Muscle layer of duodenum (tissue), 2 donors: ENCODE results near the gene GBP5.
A peak's percentile ranks its signal among the peaks of the same experiment; 100 is the strongest.
"Not testable (repeated sequence)": the region's sequence is repeated elsewhere in the genome, so short reads cannot be mapped to it uniquely, and the experiment has no call there.

Experiments used
- H3K27ac ChIP-seq: one replicate; pipeline ENCODE4 v1.7.0; 2013; ENCODE audit warnings: mild to moderate bottlenecking, low read length
- H3K27me3 ChIP-seq: one replicate; pipeline ENCODE4 v1.7.0; 2013; ENCODE audit warnings: low read depth, mild to moderate bottlenecking, control low read depth, low read length
- H3K36me3 ChIP-seq, 2 donors: one replicate each; pipeline ENCODE4 v1.7.0; 2013; ENCODE audit warnings: low read length in 2 of 2, control low read depth in 1 of 2, mild to moderate bottlenecking in 1 of 2; ENCODE audit not compliant: insufficient read depth in 2 of 2, control insufficient read depth in 1 of 2
- H3K4me1 ChIP-seq, 2 donors: one replicate each; pipeline ENCODE4 v1.7.0; 2013; ENCODE audit warnings: low read length in 2 of 2, mild to moderate bottlenecking in 2 of 2, control low read depth in 1 of 2, moderate library complexity in 1 of 2; ENCODE audit not compliant: insufficient read depth in 2 of 2, control insufficient read depth in 1 of 2
- H3K4me3 ChIP-seq, 2 donors: one replicate each; pipeline ENCODE4 v1.7.0; 2013; ENCODE audit warnings: low read length in 2 of 2, low read depth in 1 of 2, mild to moderate bottlenecking in 1 of 2
- H3K9me3 ChIP-seq, 2 donors: one replicate each; pipeline ENCODE4 v1.7.0; 2013; ENCODE audit warnings: low read length in 2 of 2, control low read depth in 1 of 2, mild to moderate bottlenecking in 1 of 2; ENCODE audit not compliant: control insufficient read depth in 1 of 2
- donor health status: healthy.

The GBP5 gene

DNA sequence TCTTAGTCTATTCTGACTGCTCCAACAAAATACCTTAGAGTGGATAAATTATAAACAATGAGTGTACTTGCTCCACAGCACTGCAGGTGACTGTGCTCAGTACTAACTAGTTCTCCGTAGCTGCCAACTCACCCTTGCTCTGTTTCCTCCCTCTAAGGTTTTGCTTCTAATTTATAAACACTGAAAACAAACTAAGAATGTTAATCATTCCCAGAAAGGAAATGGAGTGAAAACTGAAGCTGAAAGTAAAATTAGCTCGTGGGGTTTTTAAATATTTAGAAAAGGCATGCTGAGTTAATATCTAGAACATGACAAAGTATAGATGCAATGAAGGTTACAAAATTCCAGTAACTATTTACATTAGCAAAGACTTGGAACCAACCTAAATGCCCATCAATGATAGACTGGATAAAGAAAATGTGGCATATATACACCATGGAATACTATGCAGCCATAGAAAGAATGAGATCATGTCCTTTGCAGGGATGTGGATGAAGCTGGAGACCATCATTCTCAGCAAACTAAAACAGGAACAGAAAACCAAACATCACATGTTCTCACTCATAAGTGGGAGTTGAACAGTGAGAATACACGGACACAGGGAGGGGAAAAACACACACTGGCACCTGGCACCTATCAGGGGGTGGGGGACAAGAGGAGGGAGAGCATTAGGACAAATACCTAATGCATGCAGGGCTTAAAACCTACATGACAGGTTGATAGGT, 27.2 kb upstream of the GBP5 start:
- not testable (repeated sequence) for H3K4me1 ChIP-seq, H3K9me3 ChIP-seq, H3K4me3 ChIP-seq, H3K27ac ChIP-seq, H3K27me3 ChIP-seq, H3K36me3 ChIP-seq

GRCh38 chr1:89298461-89298860, 25.8 kb upstream of the GBP5 start:
- Histone ChIP-seq H3K4me3 (no peak overlapping the region), H3K9me3 (no peaks in the 10 kb centered on the region), H3K27ac (no peak overlapping the region), H3K27me3 (no peaks in the 10 kb centered on the region), H3K36me3 (no peaks in the 10 kb centered on the region), H3K4me1 (no peaks in the 10 kb centered on the region)

- Histone ChIP-seq H3K27ac (no peak overlapping the region), H3K27me3 (no peaks in the 10 kb centered on the region), H3K36me3 (no peaks in the 10 kb centered on the region), H3K4me1 (no peaks in the 10 kb centered on the region), H3K4me3 (no peak overlapping the region), H3K9me3 (no peaks in the 10 kb centered on the region)
These were observed 22.5 kb upstream of the GBP5 start for GRCh38 chr1:89295187-89295586.

- H3K4me3 ChIP-seq = no peak overlapping the region
- no peaks in the 10 kb centered on the region for H3K36me3 ChIP-seq
- H3K4me1 ChIP-seq = peaks cover 4 to 14% of the 10 kb centered on the region in 2 donors
- H3K9me3 ChIP-seq = no peaks in the 10 kb centered on the region
- H3K27me3 ChIP-seq = no peaks in the 10 kb centered on the region
- H3K27ac ChIP-seq = no peak overlapping the region
These were observed 18.6 kb upstream of the GBP5 start for GRCh38 chr1:89291276-89291675.

DNA sequence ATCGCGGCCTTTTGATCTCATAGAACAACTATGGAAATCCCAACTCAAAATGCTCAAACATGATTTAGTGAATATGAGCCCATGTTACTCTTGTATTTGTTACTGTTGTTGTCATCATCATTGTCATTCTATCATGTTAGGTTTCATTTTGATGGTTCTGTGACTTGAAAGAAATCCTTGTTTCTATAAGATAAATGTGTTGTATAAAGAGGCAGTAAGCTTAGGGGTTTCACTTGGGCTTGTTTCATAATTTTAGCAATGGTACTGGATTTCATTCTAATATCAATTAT, 15.3 kb upstream of the GBP5 start:
- no peaks in the 10 kb centered on the region for H3K36me3 ChIP-seq
- no peaks in the 10 kb centered on the region for H3K27me3 ChIP-seq
- no peak overlapping the region for H3K4me3 ChIP-seq
- H3K27ac ChIP-seq = no peak overlapping the region
- peaks cover 6 to 17% of the 10 kb centered on the region in 2 donors for H3K4me1 ChIP-seq
- no peaks in the 10 kb centered on the region for H3K9me3 ChIP-seq

- H3K4me3 ChIP-seq = peak overlapping the region in 1 of 2 donors; percentile 27
- H3K4me1 ChIP-seq = peaks cover 6 to 17% of the 10 kb centered on the region in 2 donors
- peak overlapping the region; percentile 2 for H3K27ac ChIP-seq
These were observed 14.8 kb upstream of the GBP5 start for GRCh38 chr1:89287181-89288050.

DNA sequence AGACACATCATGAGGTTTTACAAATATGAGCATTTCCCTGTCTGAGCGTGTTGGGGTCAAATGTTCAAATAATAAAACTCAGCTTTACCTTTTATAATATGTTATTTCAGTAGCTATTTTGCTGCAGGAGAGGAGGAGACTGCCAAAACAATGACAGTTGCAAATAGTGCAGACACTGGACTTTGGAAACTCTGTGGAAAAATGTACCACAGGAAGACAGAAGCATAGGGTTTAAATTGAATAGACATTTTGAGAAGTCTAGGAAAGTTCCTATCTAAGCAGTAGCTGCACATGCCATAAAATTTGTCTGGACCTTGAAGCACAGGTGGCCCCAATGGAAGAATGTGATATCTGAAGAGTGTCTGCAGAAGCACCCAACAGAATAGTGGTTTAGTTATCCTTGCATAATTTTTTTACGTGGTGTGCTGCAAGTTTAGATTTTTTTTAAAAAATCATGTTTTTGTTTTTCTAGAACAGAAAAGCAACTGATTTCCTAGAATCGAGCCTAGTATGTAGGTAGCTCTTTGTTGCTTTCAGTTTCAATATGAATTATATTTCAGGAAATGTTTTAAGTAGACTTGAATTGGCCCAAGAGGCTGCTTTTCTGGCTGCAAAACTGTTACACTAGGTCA, 14.0 kb upstream of the GBP5 start:
- Histone ChIP-seq H3K36me3 (no peaks in the 10 kb centered on the region), H3K27ac (peak overlapping the region; percentile 2), H3K4me3 (peak overlapping the region; percentile 12 to 27), H3K9me3 (no peaks in the 10 kb centered on the region), H3K27me3 (no peaks in the 10 kb centered on the region), H3K4me1 (peaks cover 6 to 17% of the 10 kb centered on the region in 2 donors)

More at GRCh38 chr1:89287181-89288050, 14.8 kb upstream of the GBP5 start:
- H3K36me3 ChIP-seq = no peaks in the 10 kb centered on the region
- H3K27me3 ChIP-seq = no peaks in the 10 kb centered on the region
- H3K9me3 ChIP-seq = no peaks in the 10 kb centered on the region

GRCh38 chr1:89285745-89286380, 13.2 kb upstream of the GBP5 start:
- Histone ChIP-seq H3K4me3 (no peak overlapping the region), H3K27ac (no peak overlapping the region), H3K27me3 (no peaks in the 10 kb centered on the region), H3K9me3 (no peaks in the 10 kb centered on the region), H3K4me1 (peaks cover 6 to 17% of the 10 kb centered on the region in 2 donors), H3K36me3 (no peaks in the 10 kb centered on the region)

DNA sequence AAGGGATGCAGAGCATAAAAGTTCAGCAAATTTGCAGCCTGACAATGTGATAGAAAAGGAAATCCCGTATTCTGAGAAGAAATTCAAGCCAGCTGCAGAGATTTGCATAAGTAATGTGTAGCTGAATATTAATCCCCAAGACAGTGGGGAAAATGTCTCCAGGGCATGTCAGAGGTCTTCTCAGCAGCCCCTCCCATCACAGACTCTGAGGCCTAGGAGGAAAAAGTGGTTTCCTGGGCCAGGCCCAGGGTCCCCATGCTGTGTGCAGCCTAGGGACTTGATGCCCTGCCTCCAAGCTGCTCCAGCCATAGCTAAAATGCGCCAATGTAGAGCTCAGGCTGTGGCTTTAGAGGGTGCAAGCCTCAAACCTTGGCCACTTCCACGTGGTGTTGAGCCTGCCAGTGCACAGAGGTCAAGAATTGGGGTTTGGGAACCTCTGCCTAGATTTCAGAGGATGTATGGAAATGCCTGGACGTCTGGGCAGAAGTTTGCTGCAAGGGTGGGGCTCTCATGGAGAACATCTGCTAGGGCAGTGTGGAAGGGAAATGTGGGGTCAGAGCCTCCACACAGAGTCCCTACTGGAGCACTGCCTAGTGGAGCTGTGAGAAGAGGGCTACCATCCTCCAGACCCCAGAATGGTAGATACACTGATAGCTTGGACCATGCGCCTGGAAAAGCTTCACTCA, 11.6 kb upstream of the GBP5 start:
- not testable (repeated sequence) for H3K9me3 ChIP-seq, H3K27ac ChIP-seq, H3K4me3 ChIP-seq, H3K36me3 ChIP-seq, H3K27me3 ChIP-seq
- H3K4me1 ChIP-seq = peaks cover 6 to 17% of the 10 kb centered on the region in 2 donors

DNA sequence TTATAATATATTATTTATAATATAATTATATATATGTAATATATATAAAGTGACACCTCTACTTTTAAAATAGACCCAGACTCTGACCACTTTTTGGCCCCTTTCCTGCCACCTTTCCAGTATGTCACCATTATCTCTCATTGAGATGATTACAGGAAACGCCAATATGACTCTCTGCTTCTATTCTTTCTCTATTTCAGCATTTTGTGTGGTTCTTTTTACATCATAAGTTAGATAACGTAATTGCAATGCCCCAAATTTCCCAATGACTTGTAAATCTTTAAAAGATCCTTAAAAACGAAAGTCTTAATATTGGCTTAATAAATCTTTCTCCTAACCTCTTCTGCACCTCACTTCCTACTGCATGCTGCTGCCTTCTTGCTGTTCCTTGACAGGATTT, 8.1 kb upstream of the GBP5 start:
- Histone ChIP-seq H3K4me3 (no peak overlapping the region), H3K27ac (no peak overlapping the region), H3K27me3 (no peaks in the 10 kb centered on the region), H3K4me1 (no peaks in the 10 kb centered on the region), H3K9me3 (no peaks in the 10 kb centered on the region), H3K36me3 (no peaks in the 10 kb centered on the region)
